Tibial nerve (tissue), 3 donors: ENCODE measurements around the gene AGTRAP.

Experiments used
- CTCF ChIP-seq, 5 experiments: fragments of 200-600 bp in 3 of 5; fragments of 450-650 bp in 2 of 5; sonication (generic) in 3 of 5; IDR thresholded peaks; one replicate each; pipeline ENCODE4 v1.5.1; 2016 to 2019; ENCODE audit warnings: antibody characterized with exemption in 5 of 5, mild to moderate bottlenecking in 3 of 5, moderate library complexity in 2 of 5
- POLR2A ChIP-seq, 2 donors: fragments of 450-650 bp; IDR thresholded peaks; one replicate each; pipeline ENCODE4 v1.6.1; 2017; ENCODE audit warnings: antibody characterized with exemption in 2 of 2, mild to moderate bottlenecking in 2 of 2, moderate library complexity in 2 of 2

DNA sequence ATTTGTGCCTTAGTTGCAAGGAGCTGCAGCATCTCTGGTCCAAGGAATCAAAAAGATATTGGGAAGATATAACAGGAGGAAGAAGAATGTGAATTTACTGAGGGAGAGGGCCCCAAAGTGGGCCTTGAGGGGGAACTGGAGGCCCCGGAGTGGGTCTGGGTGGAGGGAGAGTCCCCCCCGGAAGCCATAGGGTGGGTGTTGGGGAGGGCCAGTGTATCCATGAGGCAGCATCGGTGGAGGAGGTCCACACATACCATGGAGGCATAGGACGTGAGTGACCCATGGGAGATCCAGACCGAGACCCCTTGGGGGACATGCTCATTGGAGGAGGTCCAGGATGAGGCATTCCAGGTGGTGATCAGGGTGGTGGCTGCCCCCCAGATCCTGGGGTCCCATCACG lies 25.3 kb downstream of the AGTRAP start:
- no peak for TF ChIP-seq CTCF (IDR thresholded peaks at IDR 0.05)
- no peak for TF ChIP-seq POLR2A (IDR thresholded peaks at IDR 0.05)
